HEK293T (cell line): ENCODE results near the gene DDAH1.

Source experiments
- ARNT ChIP-seq: fragments of 450-650 bp; IDR thresholded peaks from 2 replicates; pipeline ENCODE4 v1.6.1; 2017; ENCODE audit warnings: mild to moderate bottlenecking
- BHLHE40 ChIP-seq: fragments of 450-650 bp; IDR thresholded peaks from 2 replicates; pipeline ENCODE4 v1.6.1; 2016; ENCODE audit warnings: mild to moderate bottlenecking, moderate library complexity, borderline replicate concordance
- SUZ12 ChIP-seq: fragments of 450-650 bp; IDR thresholded peaks from 2 replicates; pipeline ENCODE4 v1.6.1; 2016; ENCODE audit warnings: mild to moderate bottlenecking
- TARDBP ChIP-seq: fragments of 450-650 bp; IDR thresholded peaks from 2 replicates; pipeline ENCODE4 v1.6.1; 2016
- ZNF384 ChIP-seq: fragments of 450-650 bp; IDR thresholded peaks from 2 replicates; pipeline ENCODE4 v1.6.1; 2016
- TF ChIP-seq, protein P1 (sequence below): fragments of 450-650 bp; IDR thresholded peaks from 2 replicates; pipeline ENCODE4 v1.6.1; 2016

GRCh38 chr1:85376356-85376755, 88.6 kb downstream of the DDAH1 start:
- TF ChIP-seq ZNF384 = no peak
- TF ChIP-seq SUZ12 = no peak
- TF ChIP-seq BHLHE40 = no peak
- TF ChIP-seq TARDBP = no peak
- TF ChIP-seq, protein P1, sequence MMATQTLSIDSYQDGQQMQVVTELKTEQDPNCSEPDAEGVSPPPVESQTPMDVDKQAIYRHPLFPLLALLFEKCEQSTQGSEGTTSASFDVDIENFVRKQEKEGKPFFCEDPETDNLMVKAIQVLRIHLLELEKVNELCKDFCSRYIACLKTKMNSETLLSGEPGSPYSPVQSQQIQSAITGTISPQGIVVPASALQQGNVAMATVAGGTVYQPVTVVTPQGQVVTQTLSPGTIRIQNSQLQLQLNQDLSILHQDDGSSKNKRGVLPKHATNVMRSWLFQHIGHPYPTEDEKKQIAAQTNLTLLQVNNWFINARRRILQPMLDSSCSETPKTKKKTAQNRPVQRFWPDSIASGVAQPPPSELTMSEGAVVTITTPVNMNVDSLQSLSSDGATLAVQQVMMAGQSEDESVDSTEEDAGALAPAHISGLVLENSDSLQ = no peak
- TF ChIP-seq ARNT = no peak
